ENCODE measurements around the gene SNX7. TPM values are rescaled to one million over a fixed set of nuclear protein-coding genes. Genes with fewer than 3 reads are reported as not detected.

SNX7 gene
- total RNA-seq, 1 experiment from 2014 or later: 17.5 TPM

GRCh38 chr1:98709906-98710305, 48.4 kb downstream of the SNX7 start:
- intact Hi-C loops (cut with micrococcal nuclease; ENCODE audit: unreplicated experiment): no loop called here
- no peak for TF ChIP-seq CTCF (IDR thresholded peaks at IDR 0.05; ENCODE audit: insufficient read depth in 1 of 2, low read depth in 1 of 2, low read length in 1 of 2, severe bottlenecking in 1 of 2, unreplicated experiment in 1 of 2)
- DNase-seq: no peak
- CTCF ChIA-PET: no interaction called here
- Histone ChIP-seq H3K9me3 (no peaks in the 10 kb centered on the region), H3K36me3 (ENCODE audit: control insufficient read depth, insufficient read depth, low read length) (no peaks in the 10 kb centered on the region), H3K4me3 (ENCODE audit: low read depth, low read length) (no peak overlapping the region), H3K4me1 (no peaks in the 10 kb centered on the region), H3K27me3 (replicated peaks; ENCODE audit: control insufficient read depth, insufficient read depth, low read length) (no peaks in the 10 kb centered on the region)
- H3K27ac Mint-ChIP-seq (ENCODE audit: unreplicated experiment): no peak overlapping the region
- H3K27me3 Mint-ChIP-seq (ENCODE audit: insufficient read depth, unreplicated experiment): no peaks in the 10 kb centered on the region
- H3K4me1 Mint-ChIP-seq (ENCODE audit: low read depth, unreplicated experiment): peaks cover 6% of the 10 kb centered on the region
- H3K4me3 Mint-ChIP-seq (ENCODE audit: unreplicated experiment): no peak overlapping the region
- H3K36me3 Mint-ChIP-seq (ENCODE audit: insufficient read depth, unreplicated experiment): no peaks in the 10 kb centered on the region
- no TSS peak for BruUV-seq (replicated peaks)
- POLR2A ChIA-PET: no interaction called here
- no peaks in the 10 kb centered on the region for H3K9me3 Mint-ChIP-seq (ENCODE audit: unreplicated experiment)

GRCh38 chr1:98723574-98723973, 62.1 kb downstream of the SNX7 start:
- H3K9me3 ChIP-seq: no peaks in the 10 kb centered on the region
- no peak for TF ChIP-seq CTCF (IDR thresholded peaks at IDR 0.05; ENCODE audit: insufficient read depth in 1 of 2, low read depth in 1 of 2, low read length in 1 of 2, severe bottlenecking in 1 of 2, unreplicated experiment in 1 of 2)
- BruUV-seq (replicated peaks): no TSS peak
- DNase-seq: no peak
- no peaks in the 10 kb centered on the region for H3K4me1 Mint-ChIP-seq (ENCODE audit: low read depth, unreplicated experiment)
- H3K36me3 Mint-ChIP-seq (ENCODE audit: insufficient read depth, unreplicated experiment): peaks cover 6% of the 10 kb centered on the region
- H3K4me1 ChIP-seq: no peaks in the 10 kb centered on the region
- H3K36me3 ChIP-seq (ENCODE audit: control insufficient read depth, insufficient read depth, low read length): no peaks in the 10 kb centered on the region
- H3K27me3 ChIP-seq (replicated peaks; ENCODE audit: control insufficient read depth, insufficient read depth, low read length): no peaks in the 10 kb centered on the region
- no peak overlapping the region for H3K27ac Mint-ChIP-seq (ENCODE audit: unreplicated experiment)
- intact Hi-C loops (cut with micrococcal nuclease; ENCODE audit: unreplicated experiment): no loop called here
- H3K4me3 Mint-ChIP-seq (ENCODE audit: unreplicated experiment): no peak overlapping the region
- H3K9me3 Mint-ChIP-seq (ENCODE audit: unreplicated experiment): no peaks in the 10 kb centered on the region
- no peak overlapping the region for H3K4me3 ChIP-seq (ENCODE audit: low read depth, low read length)
- no peaks in the 10 kb centered on the region for H3K27me3 Mint-ChIP-seq (ENCODE audit: insufficient read depth, unreplicated experiment)
- CTCF ChIA-PET: no interaction called here
- POLR2A ChIA-PET: no interaction called here

- Mint-ChIP-seq H3K27ac (ENCODE audit: unreplicated experiment) (peak overlapping the region; percentile 68), H3K4me3 (ENCODE audit: unreplicated experiment) (peak overlapping the region; percentile 44)
Measured at GRCh38 chr1:98732985-98733781, 71.7 kb downstream of the SNX7 start.

More at GRCh38 chr1:98732985-98733781, 71.7 kb downstream of the SNX7 start:
- peaks cover 25% of the 10 kb centered on the region for H3K4me1 ChIP-seq
- Mint-ChIP-seq H3K27me3 (ENCODE audit: insufficient read depth, unreplicated experiment) (no peaks in the 10 kb centered on the region), H3K9me3 (ENCODE audit: unreplicated experiment) (no peaks in the 10 kb centered on the region), H3K4me1 (ENCODE audit: low read depth, unreplicated experiment) (peaks cover 23% of the 10 kb centered on the region), H3K36me3 (ENCODE audit: insufficient read depth, unreplicated experiment) (no peaks in the 10 kb centered on the region)
- ChIA-PET CTCF (interaction anchor here (1.0 kb wide), 1 partner anchor 16 kb away, joined by 3 read pairs; no protein-coding TSS in a partner anchor), POLR2A (no interaction called here)
- H3K36me3 ChIP-seq (ENCODE audit: control insufficient read depth, insufficient read depth, low read length): no peaks in the 10 kb centered on the region
- no peaks in the 10 kb centered on the region for H3K27me3 ChIP-seq (replicated peaks; ENCODE audit: control insufficient read depth, insufficient read depth, low read length)
- H3K9me3 ChIP-seq: no peaks in the 10 kb centered on the region
- no TSS peak for BruUV-seq (replicated peaks)
- intact Hi-C loops (cut with micrococcal nuclease; ENCODE audit: unreplicated experiment): loop anchor here (5.0 to 10.0 kb wide), 2 partner anchors 71 to 178 kb away; partner anchors contain the start of gene SNX7
- TF ChIP-seq CTCF (IDR thresholded peaks at IDR 0.05; ENCODE audit: insufficient read depth in 1 of 2, low read depth in 1 of 2, low read length in 1 of 2, severe bottlenecking in 1 of 2, unreplicated experiment in 1 of 2): no peak
- no peak for DNase-seq
- H3K4me3 ChIP-seq (ENCODE audit: low read depth, low read length): no peak overlapping the region

Measured in Caco-2 (cell line).